Loucy (cell line): ENCODE data around the gene GLRA1.

ENCODE experiments used
- H2AFZ ChIP-seq: fragments of 200-600 bp; sonication (generic); 2 replicates; pipeline ENCODE4 v1.6.0; 2016; ENCODE audit warnings: antibody characterized with exemption, mild to moderate bottlenecking, low read length, moderate library complexity
- H3F3A ChIP-seq: fragments of 200-600 bp; 2 replicates; pipeline ENCODE4 v1.6.0; 2016; ENCODE audit warnings: antibody characterized with exemption, low read depth, mild to moderate bottlenecking
- H3K27me3 ChIP-seq: fragments of 200-600 bp; sonication (generic); 2 replicates; pipeline ENCODE4 v1.6.1; 2014; ENCODE audit warnings: low read length, mild to moderate bottlenecking; ENCODE audit not compliant: insufficient read depth, poor library complexity, severe bottlenecking
- H3K36me3 ChIP-seq: fragments of 200-600 bp; sonication (generic); 2 replicates; pipeline ENCODE4 v1.6.1; 2016; ENCODE audit warnings: low read length; ENCODE audit not compliant: insufficient read depth
- H3K4me1 ChIP-seq: fragments of 200-600 bp; sonication (generic); 2 replicates; pipeline ENCODE4 v1.5.1; 2014; ENCODE audit warnings: low read length, mild to moderate bottlenecking; ENCODE audit not compliant: insufficient read depth, poor library complexity, severe bottlenecking
- H3K4me2 ChIP-seq: fragments of 200-600 bp; sonication (generic); 2 replicates; pipeline ENCODE4 v1.6.0; 2014; ENCODE audit warnings: antibody characterized with exemption, low read length, low read depth, mild to moderate bottlenecking; ENCODE audit not compliant: poor library complexity, severe bottlenecking
- H3K4me3 ChIP-seq: fragments of 200-600 bp; sonication (generic); 2 replicates; pipeline ENCODE4 v1.5.1; 2014; ENCODE audit warnings: low read length, mild to moderate bottlenecking, mixed read lengths; ENCODE audit not compliant: poor library complexity, severe bottlenecking
- H3K79me2 ChIP-seq: fragments of 200-600 bp; sonication (generic); 2 replicates; pipeline ENCODE4 v1.6.1; 2014; ENCODE audit warnings: low read length; ENCODE audit not compliant: insufficient read depth
- H3K9ac ChIP-seq: fragments of 200-600 bp; sonication (generic); 2 replicates; pipeline ENCODE4 v1.6.0; 2014; ENCODE audit warnings: mild to moderate bottlenecking, low read depth, low read length, moderate library complexity; ENCODE audit not compliant: poor library complexity, severe bottlenecking
- H3K9me2 ChIP-seq: fragments of 200-600 bp; sonication (generic); replicated peaks from 2 replicates; pipeline ENCODE4 v1.6.1; 2016; ENCODE audit warnings: low read depth, low read length, mixed read lengths
- H3K9me3 ChIP-seq: fragments of 200-600 bp; sonication (generic); 2 replicates; pipeline ENCODE4 v1.6.1; 2014; ENCODE audit warnings: mild to moderate bottlenecking, antibody characterized with exemption, low read length, low read depth; ENCODE audit not compliant: insufficient read depth
- H4K20me1 ChIP-seq: fragments of 200-600 bp; sonication (generic); 2 replicates; pipeline ENCODE4 v1.6.0; 2014; ENCODE audit warnings: antibody characterized with exemption, low read length, mild to moderate bottlenecking; ENCODE audit not compliant: insufficient read depth, poor library complexity, severe bottlenecking
- CTCF ChIP-seq: fragments of 200-600 bp; sonication (generic); conservative IDR thresholded peaks from 2 replicates; pipeline ENCODE4 v1.5.1; 2014; ENCODE audit warnings: mild to moderate bottlenecking, antibody characterized with exemption, low read length
- EZH2phosphoT487 ChIP-seq: fragments of 200-600 bp; IDR thresholded peaks from 2 replicates; pipeline ENCODE4 v1.6.1; 2018; ENCODE audit warnings: antibody characterized with exemption, mild to moderate bottlenecking, moderate library complexity, borderline replicate concordance

The GLRA1 gene

GRCh38 chr5:151900891-151901290 lies 23.8 kb downstream of the GLRA1 start:
- Histone ChIP-seq H3K79me2 (no peaks in the 10 kb centered on the region), H3F3A (no peaks in the 10 kb centered on the region), H4K20me1 (no peaks in the 10 kb centered on the region), H3K4me2 (no peak overlapping the region), H3K4me1 (no peaks in the 10 kb centered on the region), H3K4me3 (no peak overlapping the region), H3K9me3 (no peaks in the 10 kb centered on the region), H3K9me2 (no peaks in the 10 kb centered on the region), H2AFZ (no peak overlapping the region), H3K36me3 (no peaks in the 10 kb centered on the region), H3K9ac (no peak overlapping the region), H3K27me3 (no peaks in the 10 kb centered on the region)
- TF ChIP-seq CTCF (no peak), EZH2phosphoT487 (no peak)

- no peaks in the 10 kb centered on the region for H4K20me1 ChIP-seq
- H3K4me3 ChIP-seq, result no peak overlapping the region
- TF ChIP-seq CTCF, result no peak
- no peak for TF ChIP-seq EZH2phosphoT487
- H3F3A ChIP-seq, result no peaks in the 10 kb centered on the region
- no peaks in the 10 kb centered on the region for H3K9me2 ChIP-seq
- H3K27me3 ChIP-seq, result no peaks in the 10 kb centered on the region
- no peaks in the 10 kb centered on the region for H3K79me2 ChIP-seq
- H3K4me2 ChIP-seq, result no peak overlapping the region
- H3K36me3 ChIP-seq, result no peaks in the 10 kb centered on the region
- no peak overlapping the region for H3K9ac ChIP-seq
- no peaks in the 10 kb centered on the region for H3K4me1 ChIP-seq
- no peaks in the 10 kb centered on the region for H3K9me3 ChIP-seq
- H2AFZ ChIP-seq, result no peak overlapping the region
Observed at GRCh38 chr5:151899399-151899798, 25.3 kb downstream of the GLRA1 start.

GRCh38 chr5:151897896-151898295 lies 26.8 kb downstream of the GLRA1 start:
- no peaks in the 10 kb centered on the region for H4K20me1 ChIP-seq
- no peaks in the 10 kb centered on the region for H3F3A ChIP-seq
- no peaks in the 10 kb centered on the region for H3K9me2 ChIP-seq
- H3K27me3 ChIP-seq, result no peaks in the 10 kb centered on the region
- TF ChIP-seq EZH2phosphoT487, result no peak
- TF ChIP-seq CTCF, result no peak
- H3K4me1 ChIP-seq, result no peaks in the 10 kb centered on the region
- no peak overlapping the region for H3K4me2 ChIP-seq
- no peaks in the 10 kb centered on the region for H3K36me3 ChIP-seq
- H3K4me3 ChIP-seq, result no peak overlapping the region
- no peaks in the 10 kb centered on the region for H3K79me2 ChIP-seq
- no peak overlapping the region for H2AFZ ChIP-seq
- no peak overlapping the region for H3K9ac ChIP-seq
- H3K9me3 ChIP-seq, result no peaks in the 10 kb centered on the region
